Measurements from ENCODE around the gene BICDL1.

BICDL1 gene

GRCh38 chr12:120115066-120115465, 126.0 kb downstream of the BICDL1 start:
- Mint-ChIP-seq H3K27me3 (no peaks in the 10 kb centered on the region), H3K9me3 (no peaks in the 10 kb centered on the region), H3K36me3 (peaks cover 10% of the 10 kb centered on the region), H3K4me3 (peak overlapping the region; percentile 93), H3K27ac (peak overlapping the region; percentile 11), H3K4me1 (peaks cover 82% of the 10 kb centered on the region)

GRCh38 chr12:120115692-120116440, 126.8 kb downstream of the BICDL1 start:
- Mint-ChIP-seq H3K27ac (peak overlapping the region; percentile 87), H3K36me3 (peaks cover 10% of the 10 kb centered on the region), H3K9me3 (no peaks in the 10 kb centered on the region), H3K4me1 (peaks cover 80% of the 10 kb centered on the region), H3K4me3 (peak overlapping the region; percentile 93), H3K27me3 (no peaks in the 10 kb centered on the region)

- no peaks in the 10 kb centered on the region for H3K9me3 Mint-ChIP-seq
- H3K27me3 Mint-ChIP-seq, result no peaks in the 10 kb centered on the region
- peak within 1 kb of the TSS; percentile 95 for H3K4me3 Mint-ChIP-seq
- H3K27ac Mint-ChIP-seq, result peak within 1 kb of the TSS; percentile 89
- peaks cover 80% of the 10 kb centered on the region for H3K4me1 Mint-ChIP-seq
- peaks cover 10% of the 10 kb centered on the region for H3K36me3 Mint-ChIP-seq
These were observed 127.4 kb downstream of the BICDL1 start, which contains the start of gene RAB35 for GRCh38 chr12:120116441-120116791. TSS of gene RAB35 (minus strand) at chr12:120116753. CDS start at chr12:120116650, 103 bp downstream.

GRCh38 chr12:120116792-120117651, 128.0 kb downstream of the BICDL1 start:
- Mint-ChIP-seq H3K36me3 (peaks cover 10% of the 10 kb centered on the region), H3K4me1 (peaks cover 80% of the 10 kb centered on the region), H3K27ac (peak overlapping the region; percentile 89), H3K9me3 (no peaks in the 10 kb centered on the region), H3K4me3 (peak overlapping the region; percentile 95), H3K27me3 (no peaks in the 10 kb centered on the region)

GRCh38 chr12:120117961-120118320, 128.9 kb downstream of the BICDL1 start:
- H3K27me3 Mint-ChIP-seq, result no peaks in the 10 kb centered on the region
- H3K4me1 Mint-ChIP-seq, result peaks cover 77% of the 10 kb centered on the region
- no peaks in the 10 kb centered on the region for H3K9me3 Mint-ChIP-seq
- peaks cover 7% of the 10 kb centered on the region for H3K36me3 Mint-ChIP-seq
- peak overlapping the region; percentile 95 for H3K4me3 Mint-ChIP-seq
- H3K27ac Mint-ChIP-seq, result peak overlapping the region; percentile 89

GRCh38 chr12:120118321-120119061, 129.5 kb downstream of the BICDL1 start:
- H3K36me3 Mint-ChIP-seq, result peaks cover 7% of the 10 kb centered on the region
- peaks cover 78% of the 10 kb centered on the region for H3K4me1 Mint-ChIP-seq
- peak overlapping the region; percentile 95 for H3K4me3 Mint-ChIP-seq
- peak overlapping the region; percentile 89 for H3K27ac Mint-ChIP-seq
- H3K9me3 Mint-ChIP-seq, result no peaks in the 10 kb centered on the region
- H3K27me3 Mint-ChIP-seq, result no peaks in the 10 kb centered on the region

GRCh38 chr12:120119271-120119973, 130.4 kb downstream of the BICDL1 start:
- no peaks in the 10 kb centered on the region for H3K27me3 Mint-ChIP-seq
- peaks cover 83% of the 10 kb centered on the region for H3K4me1 Mint-ChIP-seq
- H3K27ac Mint-ChIP-seq, result peak overlapping the region; percentile 98
- peaks cover 7% of the 10 kb centered on the region for H3K36me3 Mint-ChIP-seq
- H3K4me3 Mint-ChIP-seq, result peak overlapping the region; percentile 80
- H3K9me3 Mint-ChIP-seq, result no peaks in the 10 kb centered on the region

GRCh38 chr12:120121343-120121742, 132.3 kb downstream of the BICDL1 start:
- Mint-ChIP-seq H3K27me3 (no peaks in the 10 kb centered on the region), H3K36me3 (peaks cover 4% of the 10 kb centered on the region), H3K9me3 (no peaks in the 10 kb centered on the region), H3K27ac (peak overlapping the region; percentile 94), H3K4me3 (peak overlapping the region; percentile 42), H3K4me1 (peaks cover 80% of the 10 kb centered on the region)

GRCh38 chr12:120121766-120122293, 132.8 kb downstream of the BICDL1 start:
- peak overlapping the region; percentile 41 for H3K27ac Mint-ChIP-seq
- no peaks in the 10 kb centered on the region for H3K27me3 Mint-ChIP-seq
- H3K36me3 Mint-ChIP-seq, result peaks cover 7% of the 10 kb centered on the region
- peaks cover 85% of the 10 kb centered on the region for H3K4me1 Mint-ChIP-seq
- H3K9me3 Mint-ChIP-seq, result no peaks in the 10 kb centered on the region
- peak overlapping the region; percentile 42 for H3K4me3 Mint-ChIP-seq

- no peak overlapping the region for H3K4me3 Mint-ChIP-seq
- peaks cover 10% of the 10 kb centered on the region for H3K36me3 Mint-ChIP-seq
- H3K27ac Mint-ChIP-seq, result no peak overlapping the region
- H3K4me1 Mint-ChIP-seq, result peaks cover 65% of the 10 kb centered on the region
- no peaks in the 10 kb centered on the region for H3K9me3 Mint-ChIP-seq
- no peaks in the 10 kb centered on the region for H3K27me3 Mint-ChIP-seq
These were observed 136.0 kb downstream of the BICDL1 start for GRCh38 chr12:120125029-120125428.

- Mint-ChIP-seq H3K27ac (peak overlapping the region; percentile 85), H3K4me3 (peak overlapping the region; percentile 53), H3K27me3 (no peaks in the 10 kb centered on the region), H3K36me3 (peaks cover 10% of the 10 kb centered on the region), H3K4me1 (peaks cover 56% of the 10 kb centered on the region), H3K9me3 (no peaks in the 10 kb centered on the region)
These were observed 137.0 kb downstream of the BICDL1 start for GRCh38 chr12:120125792-120126634.

- Mint-ChIP-seq H3K27me3 (no peaks in the 10 kb centered on the region), H3K4me1 (peaks cover 50% of the 10 kb centered on the region), H3K36me3 (peaks cover 12% of the 10 kb centered on the region), H3K27ac (peak overlapping the region; percentile 85), H3K4me3 (peak overlapping the region; percentile 53), H3K9me3 (no peaks in the 10 kb centered on the region)
These were observed 137.6 kb downstream of the BICDL1 start for GRCh38 chr12:120126635-120127005.

- Mint-ChIP-seq H3K4me3 (no peak overlapping the region), H3K9me3 (no peaks in the 10 kb centered on the region), H3K27ac (no peak overlapping the region), H3K27me3 (no peaks in the 10 kb centered on the region), H3K4me1 (peaks cover 21% of the 10 kb centered on the region), H3K36me3 (peaks cover 16% of the 10 kb centered on the region)
These were observed 141.0 kb downstream of the BICDL1 start for GRCh38 chr12:120130011-120130410.

GRCh38 chr12:120131116-120131515, 142.1 kb downstream of the BICDL1 start:
- Mint-ChIP-seq H3K27ac (no peak overlapping the region), H3K36me3 (peaks cover 16% of the 10 kb centered on the region), H3K9me3 (no peaks in the 10 kb centered on the region), H3K27me3 (no peaks in the 10 kb centered on the region), H3K4me1 (peaks cover 12% of the 10 kb centered on the region), H3K4me3 (no peak overlapping the region)
